HG02678 (cell line): ENCODE results near the gene CNTN4.
A peak's percentile ranks its signal among the peaks of the same experiment; 100 is the strongest.
"Not testable (repeated sequence)": the region's sequence is repeated elsewhere in the genome, so short reads cannot be mapped to it uniquely, and the experiment has no call there.

Source experiments
- ATAC-seq: cut with Tn5 transposase; IDR thresholded peaks from one replicate; pipeline ENCODE4 v1.9.1; 2021; ENCODE audit warnings: mild to moderate bottlenecking, moderate library complexity; ENCODE audit not compliant: unreplicated experiment

Gene CNTN4

DNA sequence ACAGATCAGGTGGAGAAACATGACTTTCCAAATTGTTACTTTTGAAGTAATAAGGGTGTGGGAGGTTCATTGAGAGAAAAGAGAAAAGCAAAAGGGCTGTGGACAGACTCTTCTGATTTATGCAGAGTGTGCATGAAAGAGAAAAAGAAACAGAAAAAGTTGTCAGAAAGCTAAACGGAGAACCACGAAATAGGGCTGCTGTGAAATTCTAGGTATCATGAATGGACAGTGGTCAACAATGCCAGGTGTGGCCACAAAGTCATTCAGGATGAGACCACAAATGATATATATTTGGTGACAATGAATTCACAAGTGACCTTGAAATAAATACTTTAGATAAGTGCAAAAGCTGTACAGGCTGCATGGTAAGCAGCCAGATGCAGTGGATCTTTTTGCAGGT lies 841.4 kb downstream of the CNTN4 start:
- ATAC-seq: no peak

DNA sequence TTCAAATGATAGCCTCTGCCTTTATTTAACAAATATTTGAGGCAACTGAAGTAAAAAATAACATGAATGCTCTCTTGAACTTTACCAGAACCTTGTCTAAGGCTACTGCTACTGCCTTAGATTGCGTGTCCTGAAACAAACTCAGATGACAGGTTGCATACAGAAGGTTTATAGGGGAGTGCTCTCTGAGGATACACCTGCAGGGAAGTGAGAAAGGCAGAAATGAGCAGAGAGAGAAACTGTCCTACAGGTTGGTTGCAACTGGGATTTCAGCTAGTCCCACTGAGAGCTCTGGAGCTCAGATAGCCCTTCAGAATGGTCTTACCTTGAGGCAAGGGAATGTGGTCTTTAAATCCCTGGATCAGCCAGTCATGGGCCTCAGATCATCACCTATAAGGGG lies 846.0 kb downstream of the CNTN4 start:
- ATAC-seq: peak; percentile 80

DNA sequence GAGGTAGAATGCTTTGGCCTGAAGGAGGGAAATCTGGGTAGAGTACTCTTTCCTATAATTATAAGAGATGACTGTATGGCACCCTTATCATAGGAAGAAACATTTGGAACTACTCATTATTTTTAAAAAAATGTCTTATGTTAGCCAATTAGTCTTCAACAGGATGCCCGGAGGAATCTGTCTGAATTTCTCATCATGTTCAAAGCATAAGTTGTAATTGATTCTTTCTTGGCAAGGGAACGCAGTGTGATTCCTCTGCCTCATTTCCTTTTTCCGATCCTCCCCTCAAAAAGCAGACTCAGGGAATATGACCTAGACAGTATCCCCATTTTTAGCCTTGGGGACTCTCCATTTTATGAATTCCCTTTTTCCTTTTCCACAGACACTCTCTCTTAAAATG lies 846.5 kb downstream of the CNTN4 start:
- no peak for ATAC-seq

DNA sequence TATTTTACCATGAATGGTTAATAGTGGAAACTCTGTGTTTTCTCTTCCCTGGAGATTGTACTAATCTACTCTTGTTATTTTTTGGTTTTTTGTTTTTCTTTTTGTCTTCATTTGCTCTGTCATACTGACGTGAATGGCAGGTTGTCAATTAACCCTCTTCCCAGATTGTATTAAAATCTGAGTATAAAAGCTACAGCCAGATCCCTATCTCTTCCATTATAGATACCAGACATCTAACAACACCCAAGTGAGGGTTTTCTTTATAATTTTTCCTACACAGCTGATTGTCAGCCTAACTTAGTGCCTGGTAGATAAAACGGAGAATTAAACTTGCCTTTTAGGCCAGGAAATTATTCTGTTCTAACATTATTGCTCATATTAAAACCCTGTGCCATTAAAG lies 848.9 kb downstream of the CNTN4 start:
- no peak for ATAC-seq

DNA sequence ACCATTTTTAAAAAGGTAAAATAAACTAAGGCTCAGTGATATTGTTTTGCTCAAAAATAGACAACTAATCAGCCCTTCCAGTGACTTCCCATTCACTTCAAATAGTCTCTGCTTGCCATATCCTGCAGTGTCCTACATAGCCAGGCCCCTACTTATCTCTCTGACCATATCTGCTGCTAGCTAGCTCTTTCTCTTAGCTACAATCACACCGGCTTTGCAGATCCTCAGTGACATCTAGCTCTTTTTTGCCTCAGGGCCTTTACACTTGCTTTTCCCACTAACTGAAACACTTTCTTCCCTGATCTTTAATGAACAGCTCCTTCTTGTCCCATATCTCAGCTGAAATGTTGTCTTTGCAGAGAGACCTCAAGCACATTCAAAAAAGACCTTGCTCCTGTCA lies 850.2 kb downstream of the CNTN4 start:
- ATAC-seq: no peak

DNA sequence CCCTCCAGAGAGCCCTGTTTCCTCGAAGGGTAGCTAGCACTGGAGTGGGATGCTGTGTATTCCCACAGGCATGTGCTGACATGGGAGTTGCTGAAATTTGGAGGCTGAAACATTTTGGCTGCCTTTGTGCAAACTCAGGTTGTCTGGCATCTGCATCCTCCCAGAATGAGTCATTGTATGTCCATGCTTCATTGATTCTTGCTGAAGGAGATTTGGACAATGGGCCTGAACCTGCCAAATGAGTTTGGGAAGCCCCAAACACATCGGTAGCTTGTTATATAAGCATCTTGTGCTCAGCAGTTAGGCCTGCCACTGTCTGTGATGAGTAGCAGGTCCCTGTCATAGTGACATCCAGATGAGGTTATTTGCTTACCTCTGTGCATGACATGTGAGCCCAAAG lies 851.5 kb downstream of the CNTN4 start:
- no peak for ATAC-seq

DNA sequence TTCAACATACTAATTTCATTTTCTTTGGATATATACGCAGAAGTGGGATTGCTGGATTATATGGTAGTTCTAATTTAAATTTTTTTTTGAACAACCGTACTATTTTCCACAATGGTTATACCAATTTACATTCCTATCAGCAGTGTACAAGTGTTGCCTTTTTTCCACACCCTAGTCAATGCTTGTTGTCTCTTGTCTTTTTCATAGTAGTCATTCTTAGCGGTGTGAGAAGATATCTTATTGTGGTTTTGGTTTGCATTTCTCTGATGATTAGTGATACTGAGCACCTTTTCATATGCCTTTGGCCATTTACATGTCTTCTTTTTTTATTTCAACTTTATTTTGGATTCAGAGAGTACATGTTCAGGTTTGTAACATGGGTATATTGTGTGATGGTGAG lies 858.4 kb downstream of the CNTN4 start:
- no peak for ATAC-seq

DNA sequence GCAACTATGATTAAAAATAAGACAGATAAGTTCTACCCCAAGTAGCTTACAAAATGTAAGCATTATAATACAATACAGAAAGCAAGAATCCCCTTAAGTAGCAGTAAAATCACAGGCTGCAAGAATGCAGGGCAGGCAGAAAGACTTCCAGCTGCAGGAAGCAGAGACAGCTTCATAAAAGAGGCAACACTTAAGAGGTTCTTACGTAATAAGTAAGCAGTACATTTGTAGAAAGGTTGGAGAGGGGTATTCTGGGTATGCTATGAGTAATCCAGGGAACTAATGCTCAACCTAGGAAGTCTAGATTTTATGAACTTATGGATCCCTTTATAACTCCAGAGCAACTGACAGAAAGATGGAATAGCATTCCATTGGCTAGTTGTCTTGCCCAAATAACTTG lies 859.9 kb downstream of the CNTN4 start:
- no peak for ATAC-seq

DNA sequence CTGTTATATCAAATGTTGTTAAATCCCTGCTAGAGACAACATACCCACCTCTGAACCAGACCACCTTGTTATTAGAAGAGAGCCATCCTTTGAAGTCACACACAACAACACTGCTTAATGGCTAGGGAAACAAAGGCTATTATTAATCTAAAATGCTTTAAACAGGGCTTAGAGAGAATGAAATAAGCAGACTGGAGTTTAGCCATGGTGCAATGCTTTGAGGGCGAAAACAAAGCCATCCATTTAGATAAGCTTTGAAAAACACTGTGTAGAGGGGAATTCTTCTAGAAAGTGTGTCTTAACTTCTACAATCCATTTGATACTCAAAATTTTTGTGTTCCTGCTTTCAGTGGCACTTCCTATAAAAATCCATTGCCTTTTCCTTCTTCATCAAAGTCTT lies 862.9 kb downstream of the CNTN4 start:
- no peak for ATAC-seq

DNA sequence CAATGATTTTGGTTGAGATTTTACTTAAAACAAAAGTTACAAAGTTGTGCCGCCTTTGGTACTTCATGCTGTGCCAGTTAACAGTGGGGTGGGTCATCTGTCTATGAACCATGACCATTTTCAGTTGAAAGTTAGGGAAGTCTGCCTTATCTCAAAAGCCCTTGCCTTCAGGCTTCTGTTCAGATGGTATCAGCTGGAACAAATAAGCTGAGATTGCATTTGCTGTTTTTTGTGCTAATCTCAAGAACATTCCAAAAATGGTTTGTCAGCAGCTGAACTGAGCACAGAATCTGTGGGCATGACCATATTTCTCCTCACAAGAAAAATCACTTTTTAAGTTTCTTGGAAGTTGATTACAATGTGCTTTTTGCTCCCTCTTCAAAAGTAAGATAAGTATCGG lies 869.2 kb downstream of the CNTN4 start:
- no peak for ATAC-seq

DNA sequence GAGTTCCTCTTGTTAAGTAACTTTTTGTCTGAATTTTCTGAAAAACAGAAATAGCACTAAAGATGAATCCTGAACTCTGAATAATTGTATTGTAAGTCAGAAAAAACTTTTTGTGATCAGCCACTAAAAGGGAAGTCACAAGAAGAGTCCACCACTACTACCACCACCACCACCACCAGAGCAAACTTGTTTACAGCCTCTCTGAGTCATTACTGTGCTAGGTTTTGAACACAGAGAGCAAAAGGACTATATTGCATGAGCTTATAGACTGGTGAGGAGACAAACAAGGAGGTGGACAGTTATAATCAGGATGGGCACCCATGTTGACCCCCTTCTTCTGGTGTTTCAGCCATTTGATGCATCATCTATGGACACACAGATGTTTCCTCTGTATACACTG lies 869.8 kb downstream of the CNTN4 start:
- no peak for ATAC-seq

DNA sequence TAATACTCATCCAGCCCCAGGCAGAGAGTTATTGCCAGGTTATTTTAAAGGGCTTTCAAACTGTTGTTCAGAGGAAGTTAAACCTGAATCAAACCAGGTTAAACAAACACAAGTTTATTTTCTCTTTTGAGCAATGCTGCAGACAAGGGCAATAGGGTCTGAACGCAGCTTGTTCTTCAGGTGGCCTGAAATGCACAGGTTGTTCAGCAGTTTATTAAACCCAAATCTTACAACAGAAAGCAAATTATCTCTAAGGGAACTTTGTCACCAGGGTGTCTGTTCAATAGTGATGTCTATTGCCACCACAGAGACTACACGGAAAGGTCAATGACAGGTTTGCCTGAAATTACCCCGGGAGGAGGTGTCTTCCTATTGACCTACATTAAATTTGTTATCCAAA lies 877.5 kb downstream of the CNTN4 start:
- ATAC-seq: no peak

DNA sequence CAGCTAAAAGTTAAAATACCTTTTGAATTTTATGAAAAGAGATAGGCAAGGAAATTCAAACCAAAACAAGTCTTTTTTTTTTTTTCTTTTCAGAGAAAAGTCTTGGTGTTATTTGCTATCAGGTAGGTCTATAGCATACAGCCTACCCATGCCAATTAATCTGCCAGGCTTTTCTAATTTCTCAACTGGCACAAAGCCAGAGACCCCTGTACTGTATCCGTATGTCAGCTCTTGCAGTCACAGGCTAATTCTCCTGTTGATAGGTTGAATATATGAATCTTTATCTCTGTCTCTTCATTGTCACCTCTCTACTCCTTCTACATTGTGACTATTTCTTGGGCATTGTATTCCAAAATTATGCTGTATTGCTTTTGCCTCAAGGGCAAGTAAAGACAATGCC lies 878.1 kb downstream of the CNTN4 start:
- no peak for ATAC-seq

DNA sequence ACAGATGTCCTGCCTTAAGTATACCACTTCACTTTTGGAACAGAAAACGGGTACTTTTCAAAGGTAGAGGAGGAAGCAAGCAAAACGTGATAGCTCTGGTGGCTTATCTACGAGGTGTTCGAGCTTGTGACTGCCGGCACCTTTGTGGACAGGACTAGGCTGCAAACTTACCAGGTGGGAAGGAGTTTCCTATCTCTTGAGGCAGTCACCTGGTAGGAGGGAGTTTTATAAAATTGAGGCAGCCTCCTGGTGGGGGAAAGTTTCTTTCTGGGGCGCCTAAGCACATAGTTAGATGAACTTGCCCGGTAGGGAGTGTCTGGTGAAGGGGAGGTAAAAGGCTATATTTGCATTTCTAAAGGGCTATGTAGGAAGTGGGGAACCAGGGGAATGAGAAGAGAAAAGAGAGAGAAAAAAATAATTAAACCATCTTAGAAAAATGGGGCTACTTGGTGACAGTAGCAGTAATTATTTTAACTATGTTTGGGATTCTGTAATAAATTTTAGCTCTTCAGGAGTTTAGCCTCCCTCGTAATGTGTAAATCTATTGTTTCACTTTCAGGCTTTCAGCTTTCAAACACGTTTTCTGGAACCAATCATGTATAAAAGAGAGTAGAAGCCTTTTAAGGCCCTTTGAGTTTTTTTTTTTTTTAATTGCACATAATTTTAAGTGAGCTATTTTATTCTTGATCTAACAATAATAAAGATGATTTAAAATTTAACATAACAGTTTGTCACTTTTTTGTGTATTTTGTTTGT lies 880.5 kb downstream of the CNTN4 start:
- ATAC-seq: no peak

DNA sequence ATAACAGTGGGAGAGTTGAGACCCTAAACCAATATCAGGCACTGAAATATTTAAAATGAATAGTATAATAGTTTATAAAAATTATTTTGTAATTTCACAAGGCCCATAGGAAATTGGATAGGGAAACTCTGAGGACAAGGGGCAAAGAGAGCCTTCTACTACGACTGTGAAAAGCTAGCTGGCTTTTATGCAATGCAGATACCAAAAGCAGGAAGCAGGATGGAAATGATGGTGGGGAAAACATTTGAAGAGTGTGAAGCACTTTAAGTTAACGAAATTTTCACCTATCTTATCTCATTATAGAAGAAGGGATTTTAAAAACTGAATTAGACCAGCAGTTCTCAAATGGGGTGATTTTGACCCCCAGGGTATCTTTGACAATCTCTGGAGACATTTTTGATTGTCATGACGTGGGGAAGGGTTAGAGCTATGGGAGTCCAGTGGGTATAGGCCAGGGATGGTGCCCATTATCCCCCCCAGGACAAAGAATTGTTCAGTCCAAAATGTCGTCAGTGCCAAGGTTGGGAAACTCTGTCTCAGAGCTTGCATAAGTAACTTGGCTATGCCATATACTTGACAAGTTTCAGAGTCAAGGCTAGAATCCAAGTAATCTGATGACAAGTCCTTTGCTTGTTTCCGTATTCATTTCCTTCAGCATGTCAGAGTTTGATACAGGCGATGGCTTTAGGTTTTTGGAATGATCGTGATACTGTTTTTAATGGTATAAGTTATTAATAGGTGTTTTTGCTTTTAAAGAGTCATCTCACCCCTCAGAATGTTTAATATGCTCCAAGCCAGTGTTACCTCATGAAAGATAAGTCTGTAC lies 885.6 kb downstream of the CNTN4 start:
- ATAC-seq: no peak

DNA sequence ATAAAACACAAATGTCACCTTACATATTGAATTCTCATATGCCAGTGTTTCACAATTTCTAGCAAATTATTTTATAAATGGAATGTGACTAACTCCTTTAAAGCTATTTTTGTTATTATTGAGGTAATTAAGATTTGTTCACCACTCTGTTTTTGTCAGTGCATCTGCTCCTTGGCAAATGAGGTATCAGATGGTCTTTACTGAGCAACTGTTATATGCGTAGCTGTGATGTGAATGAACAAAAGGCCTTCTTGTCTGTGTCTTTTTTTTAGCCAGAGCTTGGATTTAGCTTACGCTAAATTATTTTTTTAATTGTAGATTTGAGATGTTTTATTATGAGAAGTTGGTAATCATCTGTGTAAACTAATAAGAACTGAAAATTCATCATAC lies 886.2 kb downstream of the CNTN4 start:
- ATAC-seq: no peak

DNA sequence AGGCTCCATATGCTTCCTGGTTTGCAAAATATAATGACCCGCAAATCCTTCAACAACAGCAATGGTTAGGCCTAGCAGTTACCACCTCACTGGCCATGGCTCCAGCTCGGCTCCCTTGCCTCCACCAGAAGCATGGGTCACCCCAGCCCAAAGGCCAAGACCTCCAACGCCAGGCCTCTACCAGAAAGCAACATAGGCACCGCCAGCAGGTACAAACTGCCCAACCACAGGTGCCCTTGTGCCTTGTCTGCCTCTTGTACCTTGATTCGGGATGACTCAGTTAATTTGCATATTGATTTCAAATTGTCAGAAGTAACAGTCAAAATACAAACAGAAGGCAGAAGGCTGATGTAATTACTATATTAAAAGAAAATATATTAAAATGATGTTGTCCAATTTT lies 886.8 kb downstream of the CNTN4 start:
- ATAC-seq: no peak

DNA sequence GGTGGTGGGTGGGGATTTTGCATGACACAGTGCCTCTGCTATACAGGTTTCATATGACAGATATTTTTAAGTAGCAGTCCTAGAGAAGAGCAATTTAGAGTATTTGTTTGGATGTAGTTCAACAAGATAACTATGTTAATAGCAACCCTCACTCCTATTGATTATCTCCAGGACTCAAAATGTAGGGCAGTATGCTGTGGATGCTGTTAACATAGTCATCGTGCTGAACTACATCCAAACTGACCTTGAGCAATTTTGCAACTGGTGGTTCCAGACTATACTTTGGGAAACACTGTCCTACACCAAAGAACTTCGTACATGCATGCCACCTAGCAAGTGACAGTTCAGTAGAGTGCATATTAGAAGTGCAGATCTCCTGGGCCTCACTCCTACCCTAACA lies 893.9 kb downstream of the CNTN4 start:
- no peak for ATAC-seq

DNA sequence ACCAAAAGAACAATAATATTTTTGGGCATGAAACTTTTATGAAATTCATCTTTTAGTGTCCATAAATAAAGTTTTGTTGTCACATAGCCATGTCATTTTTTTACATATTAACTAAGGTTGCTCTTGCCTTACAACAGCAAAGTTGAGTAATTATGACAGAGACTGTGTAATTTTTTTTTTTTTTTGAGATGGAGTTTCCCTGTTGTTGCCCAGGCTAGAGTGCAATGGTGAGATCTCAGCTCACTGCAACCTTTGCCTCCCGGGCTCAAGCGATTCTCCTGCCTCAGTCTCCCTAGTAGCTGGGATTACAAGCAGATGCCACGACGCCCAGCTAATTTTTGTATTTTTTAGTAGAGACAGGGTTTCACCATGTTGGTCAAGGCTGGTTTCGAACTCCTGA lies 894.5 kb downstream of the CNTN4 start:
- not testable (repeated sequence) for ATAC-seq

DNA sequence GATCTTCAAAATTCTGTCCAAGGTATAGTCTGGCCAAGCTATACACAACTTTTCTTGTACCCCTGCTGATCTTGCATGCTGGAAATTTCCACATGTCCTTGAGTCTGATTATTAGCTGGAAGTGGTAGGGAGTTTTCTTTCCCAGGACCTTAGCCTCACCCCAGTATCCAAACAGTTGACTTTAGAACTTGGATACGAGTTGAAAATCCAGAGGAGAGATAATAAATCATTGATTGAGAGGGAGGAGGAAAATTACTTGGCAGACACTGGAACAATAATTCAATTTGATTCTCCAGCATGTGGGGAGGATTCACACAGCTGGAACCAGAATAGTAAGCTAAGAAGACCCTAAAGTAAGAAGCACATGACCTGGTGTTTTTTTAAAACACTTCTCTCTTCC lies 895.1 kb downstream of the CNTN4 start:
- ATAC-seq: no peak

DNA sequence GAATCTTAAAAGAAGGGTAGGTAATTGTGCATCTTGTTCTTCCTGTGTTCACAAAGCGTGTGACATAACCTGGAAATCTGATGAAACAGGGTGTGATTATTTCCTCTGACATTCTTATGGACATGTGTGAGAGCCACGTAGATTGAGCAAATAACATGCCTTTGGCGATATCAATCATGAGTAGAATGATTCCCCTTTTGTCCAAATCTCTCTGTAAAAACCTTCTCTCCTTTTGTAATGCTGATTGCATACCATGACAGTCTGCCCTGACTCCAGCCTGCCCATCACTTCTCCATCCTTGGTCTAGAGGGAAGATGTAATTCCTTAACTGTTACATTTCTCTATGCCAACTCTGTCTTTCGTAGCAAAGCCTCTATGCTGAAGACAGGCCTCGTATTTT lies 896.5 kb downstream of the CNTN4 start:
- ATAC-seq: no peak

DNA sequence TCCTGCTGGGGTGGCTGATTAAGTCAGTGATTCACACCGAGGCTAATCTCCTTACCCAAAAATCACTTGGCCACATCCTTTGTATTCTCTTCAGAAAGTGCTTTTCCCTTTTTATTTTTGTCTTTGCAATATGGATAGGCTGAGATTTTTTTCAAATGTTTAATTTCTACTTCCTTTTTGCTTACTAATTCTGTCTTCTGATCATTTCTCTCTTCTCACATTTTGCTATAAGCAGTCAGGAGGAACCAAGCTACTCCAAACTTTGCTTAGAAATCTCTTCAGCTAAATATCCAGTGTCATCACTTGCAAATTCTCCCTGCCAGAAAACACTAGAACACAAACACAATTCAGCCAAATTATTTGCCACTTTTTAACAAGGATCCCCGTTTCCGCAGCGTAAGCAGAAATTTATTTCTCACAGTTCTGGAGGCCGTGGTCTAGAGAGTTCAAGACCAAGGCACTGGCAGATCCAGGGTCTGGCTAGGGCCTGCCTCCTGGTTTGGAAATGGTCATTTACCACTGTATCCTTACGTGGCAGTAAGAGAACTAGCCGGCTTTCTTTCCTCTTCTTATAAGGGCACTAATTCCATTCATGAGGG lies 906.6 kb downstream of the CNTN4 start:
- no peak for ATAC-seq
